Transverse colon (tissue), 4 donors: ENCODE measurements around the gene GPR37L1. TPM values are rescaled to one million over a fixed set of nuclear protein-coding genes. Genes with fewer than 3 reads are reported as not detected.
A peak's percentile ranks its signal among the peaks of the same experiment; 100 is the strongest.

Experiments
- DNase-seq: peaks from one replicate; pipeline ENCODE4 v3.0.0-alpha.2; 2019
- H3K27ac ChIP-seq, 4 donors: fragments of 200-600 bp; sonication (generic); 2 replicates each; pipeline ENCODE4 v1.5.1; 2016 to 2018; ENCODE audit warnings: inconsistent platforms in 4 of 4
- H3K27me3 ChIP-seq: fragments of 200-600 bp; sonication (generic); 2 replicates; pipeline ENCODE4 v1.5.1; 2017; ENCODE audit warnings: inconsistent platforms
- H3K36me3 ChIP-seq, 4 donors: fragments of 200-600 bp; sonication (generic); 2 replicates each; pipeline ENCODE4 v1.5.1; 2017 to 2019; ENCODE audit warnings: inconsistent platforms in 4 of 4
- H3K4me1 ChIP-seq, 4 donors: fragments of 200-600 bp; sonication (generic); 2 replicates each; pipeline ENCODE4 v1.5.1; 2017 to 2020; ENCODE audit warnings: inconsistent platforms in 4 of 4
- H3K4me3 ChIP-seq, 4 donors: fragments of 200-600 bp; sonication (generic); 1 replicate in 1 of 4; 2 replicates in 3 of 4; pipeline versions ENCODE4 v1.5.1 to v1.6.1; 2017 to 2019; ENCODE audit warnings: inconsistent platforms in 4 of 4
- H3K9me3 ChIP-seq, 2 donors: fragments of 200-600 bp; sonication (generic); 2 replicates each; pipeline ENCODE4 v1.5.1; 2017 to 2019; ENCODE audit warnings: inconsistent platforms in 2 of 2
- CTCF ChIP-seq, 5 experiments: fragments of 200-600 bp in 3 of 5; fragments of 450-650 bp in 2 of 5; sonication (generic) in 3 of 5; IDR thresholded peaks; 1 replicate in 2 of 5; 2 replicates in 3 of 5; pipeline ENCODE4 v1.5.1; 2016 to 2017; ENCODE audit warnings: antibody characterized with exemption in 5 of 5, inconsistent platforms in 3 of 5, mild to moderate bottlenecking in 2 of 5, moderate library complexity in 1 of 5
- EP300 ChIP-seq: sonication (generic); formaldehyde crosslinking; IDR thresholded peaks from one replicate; pipeline ENCODE4 v1.6.1; 2017; ENCODE audit warnings: antibody characterized with exemption, low read depth
- POLR2A ChIP-seq: fragments of 450-650 bp; IDR thresholded peaks from one replicate; pipeline ENCODE4 v1.6.1; 2016; ENCODE audit warnings: antibody characterized with exemption, mild to moderate bottlenecking, moderate library complexity
- POLR2AphosphoS5 ChIP-seq, 3 donors: sonication (generic); formaldehyde crosslinking; IDR thresholded peaks; one replicate each; pipeline ENCODE4 v1.6.1; 2016; ENCODE audit warnings: antibody characterized with exemption in 3 of 3
- WGBS, 2 donors: methylation state at CpG; one replicate each; pipeline ENCODE4 v1.1.5; 2018; ENCODE audit warnings: low coverage in 1 of 2; 5-methylcytosine and 5-hydroxymethylcytosine counted together
- in situ Hi-C, 4 donors: fragments of 200-750 bp; cut with MboI; loops; one replicate each; pipeline versions ENCODE4 v1.15.0 to v1.15.1; 2017; ENCODE audit warnings: low sequenced_read_pairs in 3 of 4, low pct_ligation_motif_present in 1 of 4, low pct_unique_long_range_greater_than_20kb in 1 of 4
- intact Hi-C: fragments of 100-400 bp; cut with DNase I; formaldehyde crosslinking; loops from one replicate; pipeline ENCODE4 v1.15.1; 2023; ENCODE audit warnings: low total_unique reads
- total RNA-seq, 4 donors: library from RNA; depleted of rRNA; stranded (reverse); fragments of >200 nt; gene quantifications; one replicate each; pipeline ENCODE4 v1.1.0, GENCODE V29; 2016

GPR37L1 gene
- total RNA-seq, 4 donors from 2014 or later, result 0.55 to 0.95 TPM; not detected in 2

- no peak for TF ChIP-seq POLR2AphosphoS5 (IDR thresholded peaks at IDR 0.05)
- TF ChIP-seq POLR2A, result no peak
- peak in 1 of 5 experiments; percentile 15 for TF ChIP-seq CTCF (IDR thresholded peaks at IDR 0.05)
- TF ChIP-seq EP300, result no peak
- Histone ChIP-seq H3K27ac (peak within 1 kb of the TSS; percentile 67 to 75 (median 70)), H3K36me3 (no peaks in the 10 kb centered on the region), H3K27me3 (no peaks in the 10 kb centered on the region), H3K9me3 (no peaks in the 10 kb centered on the region), H3K4me1 (peaks cover 0 to 11% (median under 1%) of the 10 kb centered on the region in 4 donors), H3K4me3 (peak within 1 kb of the TSS in 3 of 4 donors; percentile 9 to 41 (median 25))
- in situ Hi-C loops (no loop called here), intact Hi-C loops (loop anchor here (2.0 kb wide), 1 partner anchor 48 kb away; no protein-coding TSS in a partner anchor)
- DNase-seq, result peak; percentile 61
- WGBS, 2 donors, result 64% methylated on average over 17 of the region's 17 CpGs; no CpG with 5 or more reads in 1 of the 2 donors
Observed at GRCh38 chr1:202160377-202160940, 37.7 kb downstream of the GPR37L1 start, which contains the start of gene PTPN7. Gene PTPN7 (minus strand): TSS chr1:202160602. CDS start chr1:202159402, 1,200 bp downstream.

DNA sequence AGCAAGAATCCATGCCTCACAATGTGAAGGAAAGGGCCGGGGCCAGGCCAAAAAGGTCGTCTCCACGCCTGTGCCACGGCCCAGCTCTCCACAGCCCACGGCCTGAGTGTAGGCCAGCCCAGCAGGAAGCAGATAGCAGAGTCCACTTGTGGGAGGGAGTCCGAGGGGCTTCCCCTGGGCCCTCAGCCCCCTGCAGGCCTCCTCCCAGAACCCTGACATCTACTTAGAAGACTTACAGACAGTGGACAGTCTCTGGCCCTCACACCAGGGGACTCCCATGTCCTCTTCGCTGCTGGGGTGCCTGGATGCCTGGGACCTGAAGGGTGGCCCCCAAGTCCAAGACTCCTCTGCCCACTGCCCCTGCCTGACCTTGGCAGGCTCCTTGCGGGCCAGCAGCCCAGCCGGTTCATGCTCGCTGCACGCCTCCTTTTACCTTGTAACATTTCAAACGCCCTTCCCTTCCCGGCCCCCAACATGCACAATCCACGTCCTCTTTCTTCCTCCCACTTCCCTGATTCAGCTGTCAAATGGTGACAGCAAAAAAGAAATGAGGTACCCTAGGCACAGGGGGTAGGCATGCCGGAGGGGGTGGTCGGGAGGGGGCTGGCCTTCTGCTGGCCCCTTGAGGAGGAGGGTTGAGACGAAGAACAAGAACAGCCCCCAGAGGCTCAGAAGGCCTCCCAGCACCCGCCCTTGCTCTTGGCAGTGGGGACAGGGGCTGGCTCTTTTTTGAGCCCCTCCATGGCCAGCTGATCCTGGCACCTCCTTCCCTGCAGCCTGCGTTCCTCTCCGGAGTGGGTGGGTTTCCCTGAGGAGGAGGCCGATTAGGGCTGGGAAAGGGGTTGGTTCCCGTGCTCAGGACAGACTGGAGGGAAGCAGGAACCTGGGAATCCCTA, 38.7 kb downstream of the GPR37L1 start:
- WGBS, 2 donors, result 64 to 81% methylated on average over 5 to 22 of the region's 22 CpGs
- in situ Hi-C loops, result no loop called here
- peak overlapping the region; percentile 67 to 75 (median 70) for H3K27ac ChIP-seq
- peaks cover 0 to 11% (median 0%) of the 10 kb centered on the region in 4 donors for H3K4me1 ChIP-seq
- no peaks in the 10 kb centered on the region for H3K36me3 ChIP-seq
- TF ChIP-seq POLR2A (no peak), POLR2AphosphoS5 (IDR thresholded peaks at IDR 0.05) (no peak), EP300 (no peak), CTCF (IDR thresholded peaks at IDR 0.05) (no peak)
- DNase-seq, result no peak
- H3K4me3 ChIP-seq, result peak overlapping the region in 2 of 4 donors; percentile 25 to 41
- no peaks in the 10 kb centered on the region for H3K9me3 ChIP-seq
- no peaks in the 10 kb centered on the region for H3K27me3 ChIP-seq
- intact Hi-C loops, result loop anchor here (2.0 kb wide), 1 partner anchor 49 kb away; no protein-coding TSS in a partner anchor

DNA sequence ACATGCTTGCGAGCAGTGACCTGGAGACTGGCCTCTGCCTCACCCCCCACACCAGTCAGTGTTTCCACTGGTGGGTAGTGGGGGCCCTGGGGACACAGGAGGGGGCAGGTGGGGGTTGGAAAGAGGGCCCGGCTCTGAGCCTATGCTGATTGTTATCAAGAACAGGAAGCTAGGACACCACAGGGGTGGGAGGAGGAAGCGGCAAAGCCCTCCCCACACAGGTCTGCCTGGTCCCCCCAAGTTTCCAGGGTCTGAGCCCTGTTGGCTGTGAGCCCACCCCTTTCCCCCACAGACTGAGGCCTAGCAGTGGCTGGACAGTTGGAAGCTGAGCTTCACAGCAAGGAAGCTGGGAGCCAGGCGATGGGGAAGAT, 39.3 kb downstream of the GPR37L1 start:
- DNase-seq, result peak; percentile 32
- TF ChIP-seq EP300, result no peak
- TF ChIP-seq POLR2A, result no peak
- TF ChIP-seq POLR2AphosphoS5 (IDR thresholded peaks at IDR 0.05), result no peak
- H3K27me3 ChIP-seq, result no peaks in the 10 kb centered on the region
- H3K4me3 ChIP-seq, result no peak overlapping the region
- in situ Hi-C loops, result no loop called here
- H3K9me3 ChIP-seq, result no peaks in the 10 kb centered on the region
- no peaks in the 10 kb centered on the region for H3K36me3 ChIP-seq
- H3K4me1 ChIP-seq, result peaks cover 0 to 11% (median 0%) of the 10 kb centered on the region in 4 donors
- H3K27ac ChIP-seq, result peak overlapping the region; percentile 67 to 75 (median 70)
- intact Hi-C loops, result no loop called here
- WGBS, 2 donors, result 63% methylated on average over 4 of the region's 4 CpGs; no CpG with 5 or more reads in 1 of the 2 donors

GRCh38 chr1:202162418-202163280, 39.9 kb downstream of the GPR37L1 start:
- no peak for DNase-seq
- H3K4me1 ChIP-seq, result peaks cover 0 to 11% (median 0%) of the 10 kb centered on the region in 4 donors
- TF ChIP-seq POLR2AphosphoS5 (IDR thresholded peaks at IDR 0.05), result no peak
- TF ChIP-seq EP300, result no peak
- no peak for TF ChIP-seq POLR2A
- no peak for TF ChIP-seq CTCF (IDR thresholded peaks at IDR 0.05)
- no peaks in the 10 kb centered on the region for H3K36me3 ChIP-seq
- no peaks in the 10 kb centered on the region for H3K9me3 ChIP-seq
- in situ Hi-C loops, result no loop called here
- WGBS, 2 donors, result 48% methylated on average over 15 of the region's 15 CpGs; no CpG with 5 or more reads in 1 of the 2 donors
- H3K4me3 ChIP-seq, result no peak overlapping the region
- no peaks in the 10 kb centered on the region for H3K27me3 ChIP-seq
- intact Hi-C loops, result no loop called here
- H3K27ac ChIP-seq, result peak overlapping the region; percentile 1 to 75 (median 54)
